CD4-positive, alpha-beta T cell (primary cell): ENCODE measurements around the gene PTCD2. TPM values are rescaled to one million over a fixed set of nuclear protein-coding genes. Genes with fewer than 3 reads are reported as not detected.

Experiments
- ATAC-seq: fragments of 200-7000 bp; cut with Tn5 transposase; one replicate; pipeline ENCODE4 v1.10.0; 2022; ENCODE audit warnings: mild to moderate bottlenecking; ENCODE audit not compliant: poor library complexity
- CTCF ChIA-PET: fragments of 350-600 bp; sonication (Branson Sonifier 250); formaldehyde crosslinking; loops from one replicate; lab custom pipeline; 2021; ENCODE audit warnings: antibody characterized with exemption, inconsistent platforms; lab: Charles Lee
- POLR2A ChIA-PET: fragments of 350-600 bp; sonication (Branson Sonifier 250); formaldehyde crosslinking; loops from one replicate; lab custom pipeline; 2021; ENCODE audit warnings: antibody characterized with exemption, inconsistent platforms; lab: Charles Lee
- DNase-seq, 14 experiments: peaks; one replicate each; pipeline ENCODE4 v3.0.0-alpha.2; 2013 to 2020; ENCODE audit warnings: mixed read lengths in 2 of 14
- H3K27ac ChIP-seq, 2 donors: one replicate each; pipeline versions ENCODE4 v1.5.1 to v1.7.0; 2013; ENCODE audit warnings: low read length in 2 of 2, low read depth in 1 of 2, mild to moderate bottlenecking in 1 of 2
- H3K27me3 ChIP-seq, 2 experiments: 1 replicate in 1 of 2; 2 replicates in 1 of 2; pipeline versions ENCODE4 v1.6.1 to v1.7.0; 2013; ENCODE audit warnings: low read length in 2 of 2, control low read depth in 1 of 2, mild to moderate bottlenecking in 1 of 2, moderate library complexity in 1 of 2; ENCODE audit not compliant: insufficient read depth in 2 of 2, control insufficient read depth in 1 of 2
- H3K36me3 ChIP-seq: one replicate; pipeline ENCODE4 v1.6.1; 2013; ENCODE audit warnings: low read length, control low read depth; ENCODE audit not compliant: insufficient read depth
- H3K4me1 ChIP-seq: one replicate; pipeline ENCODE4 v1.6.1; 2013; ENCODE audit warnings: low read length, control low read depth; ENCODE audit not compliant: insufficient read depth
- H3K4me3 ChIP-seq: one replicate; pipeline ENCODE4 v1.5.1; 2013; ENCODE audit warnings: mild to moderate bottlenecking, low read length, moderate library complexity
- H3K9me3 ChIP-seq, 2 experiments: 1 replicate in 1 of 2; 2 replicates in 1 of 2; pipeline versions ENCODE4 v1.6.1 to v1.7.0; 2013; ENCODE audit warnings: low read length in 2 of 2, mild to moderate bottlenecking in 2 of 2, control low read depth in 1 of 2, moderate library complexity in 1 of 2; ENCODE audit not compliant: control insufficient read depth in 1 of 2, insufficient read depth in 1 of 2
- H3K27ac Mint-ChIP-seq: one replicate; pipeline ENCODE4 v1.8.0; 2020; ENCODE audit warnings: mixed read lengths
- H3K27me3 Mint-ChIP-seq: one replicate; pipeline ENCODE4 v1.8.0; 2021; ENCODE audit warnings: mixed read lengths
- H3K36me3 Mint-ChIP-seq: one replicate; pipeline ENCODE4 v1.8.0; 2021; ENCODE audit warnings: low read depth, mixed read lengths
- H3K4me1 Mint-ChIP-seq: one replicate; pipeline ENCODE4 v1.8.0; 2021; ENCODE audit warnings: low read depth, mixed read lengths
- H3K4me3 Mint-ChIP-seq: one replicate; pipeline ENCODE4 v1.8.0; 2020; ENCODE audit warnings: mild to moderate bottlenecking, mixed read lengths
- H3K9me3 Mint-ChIP-seq: one replicate; pipeline ENCODE4 v1.8.0; 2020; ENCODE audit warnings: mixed read lengths
- CTCF ChIP-seq: fragments of 200-600 bp; IDR thresholded peaks from one replicate; pipeline ENCODE4 v1.8.0; 2022; ENCODE audit warnings: antibody characterized with exemption, mild to moderate bottlenecking
- intact Hi-C, 2 experiments: fragments of 100-400 bp; cut with DNase I in 1 of 2; cut with micrococcal nuclease in 1 of 2; formaldehyde crosslinking; loops; one replicate each; pipeline versions ENCODE4 v1.15.1 to v1.9.0; 2023 to 2025; cut with DNase I, micrococcal nuclease
- total RNA-seq, 174 experiments: library from RNA in 2 of 174; stranded (reverse) in 2 of 174; gene quantifications; one replicate each; pipeline ENCODE4 v1.2.3 and lab custom pipeline; 2021 to 2026

PTCD2 gene
- total RNA-seq, 2 experiments from 2014 or later, result 2.9 to 3.3 TPM

- Histone ChIP-seq H3K36me3 (no peaks in the 10 kb centered on the region), H3K27ac (no peak overlapping the region), H3K27me3 (no peaks in the 10 kb centered on the region), H3K4me1 (no peaks in the 10 kb centered on the region), H3K4me3 (no peak overlapping the region), H3K9me3 (no peaks in the 10 kb centered on the region)
- no peak overlapping the region for H3K27ac Mint-ChIP-seq
- no peaks in the 10 kb centered on the region for H3K4me1 Mint-ChIP-seq
- intact Hi-C loops, result no loop called here
- no peaks in the 10 kb centered on the region for H3K36me3 Mint-ChIP-seq
- DNase-seq (no peak), ATAC-seq (no peak)
- CTCF ChIA-PET, result no interaction called here
- H3K9me3 Mint-ChIP-seq, result no peaks in the 10 kb centered on the region
- H3K4me3 Mint-ChIP-seq, result no peak overlapping the region
- H3K27me3 Mint-ChIP-seq, result peaks cover 2% of the 10 kb centered on the region
- POLR2A ChIA-PET, result no interaction called here
- no peak for TF ChIP-seq CTCF
These were observed 67.8 kb downstream of the PTCD2 start for GRCh38 chr5:72387985-72388384.

- no peak overlapping the region for H3K4me3 Mint-ChIP-seq
- POLR2A ChIA-PET, result no interaction called here
- TF ChIP-seq CTCF, result no peak
- CTCF ChIA-PET, result no interaction called here
- H3K27me3 Mint-ChIP-seq, result peaks cover 9% of the 10 kb centered on the region
- H3K4me1 ChIP-seq, result no peaks in the 10 kb centered on the region
- no peaks in the 10 kb centered on the region for H3K4me1 Mint-ChIP-seq
- DNase-seq, result no peak
- H3K27me3 ChIP-seq, result no peaks in the 10 kb centered on the region
- intact Hi-C loops, result no loop called here
- H3K9me3 Mint-ChIP-seq, result no peaks in the 10 kb centered on the region
- H3K9me3 ChIP-seq, result no peaks in the 10 kb centered on the region
- H3K4me3 ChIP-seq, result no peak overlapping the region
- H3K27ac Mint-ChIP-seq, result no peak overlapping the region
- H3K36me3 ChIP-seq, result no peaks in the 10 kb centered on the region
- no peaks in the 10 kb centered on the region for H3K36me3 Mint-ChIP-seq
- ATAC-seq, result no peak
- H3K27ac ChIP-seq, result no peak overlapping the region
These were observed 68.5 kb downstream of the PTCD2 start for GRCh38 chr5:72388646-72389045.

GRCh38 chr5:72390836-72391235, 70.7 kb downstream of the PTCD2 start:
- H3K36me3 Mint-ChIP-seq, result no peaks in the 10 kb centered on the region
- H3K9me3 ChIP-seq, result no peaks in the 10 kb centered on the region
- ChIA-PET CTCF (no interaction called here), POLR2A (no interaction called here)
- no peaks in the 10 kb centered on the region for H3K4me1 Mint-ChIP-seq
- no peak overlapping the region for H3K4me3 Mint-ChIP-seq
- no peaks in the 10 kb centered on the region for H3K27me3 ChIP-seq
- H3K27ac ChIP-seq, result no peak overlapping the region
- ATAC-seq, result no peak
- no peak for TF ChIP-seq CTCF
- no peaks in the 10 kb centered on the region for H3K36me3 ChIP-seq
- no peaks in the 10 kb centered on the region for H3K4me1 ChIP-seq
- H3K9me3 Mint-ChIP-seq, result no peaks in the 10 kb centered on the region
- H3K27me3 Mint-ChIP-seq, result peaks cover 22% of the 10 kb centered on the region
- intact Hi-C loops, result no loop called here
- H3K27ac Mint-ChIP-seq, result no peak overlapping the region
- no peak overlapping the region for H3K4me3 ChIP-seq
- no peak for DNase-seq
